DND-41 (cell line): ENCODE data around the gene NOTCH4.
"Not testable (repeated sequence)": the region's sequence is repeated elsewhere in the genome, so short reads cannot be mapped to it uniquely, and the experiment has no call there.

Experiments used
- ATAC-seq: fragments of 200-7000 bp; cut with Tn5 transposase; 3 replicates; pipeline ENCODE4 v1.9.1; 2021; ENCODE audit warnings: low read depth; ENCODE audit not compliant: insufficient read depth
- DNase-seq: peaks from one replicate; pipeline ENCODE4 v3.0.0-alpha.2; 2020
- H2AFZ ChIP-seq: 2 replicates; pipeline ENCODE4 v1.6.0; 2012; ENCODE audit warnings: low read depth, low read length
- H3K27ac ChIP-seq: 2 replicates; pipeline ENCODE4 v1.5.1; 2012; ENCODE audit warnings: low read length, inconsistent platforms
- H3K27me3 ChIP-seq: fragments of 200-600 bp; sonication (generic); 2 replicates; pipeline ENCODE4 v1.6.0; 2012; ENCODE audit warnings: low read length, mild to moderate bottlenecking, inconsistent platforms; ENCODE audit not compliant: insufficient read depth, poor library complexity
- H3K36me3 ChIP-seq: 2 replicates; pipeline ENCODE4 v1.5.1; 2012; ENCODE audit warnings: low read length, inconsistent platforms; ENCODE audit not compliant: insufficient read depth
- H3K4me1 ChIP-seq: 2 replicates; pipeline ENCODE4 v1.5.1; 2012; ENCODE audit warnings: mild to moderate bottlenecking, low read length; ENCODE audit not compliant: insufficient read depth
- H3K4me2 ChIP-seq: 2 replicates; pipeline ENCODE4 v1.6.0; 2012; ENCODE audit warnings: mild to moderate bottlenecking, moderate library complexity, low read length, inconsistent platforms; ENCODE audit not compliant: insufficient read depth
- H3K4me3 ChIP-seq, 2 experiments: fragments of 200-600 bp in 1 of 2; shearing (Covaris generic) in 1 of 2; 2 replicates each; pipeline ENCODE4 v1.5.1; 2012 to 2016; ENCODE audit warnings: inconsistent platforms in 2 of 2, low read length in 2 of 2, mild to moderate bottlenecking in 2 of 2, low read depth in 1 of 2, moderate library complexity in 1 of 2
- H3K79me2 ChIP-seq: 2 replicates; pipeline ENCODE4 v1.6.0; 2012; ENCODE audit warnings: low read length, inconsistent platforms; ENCODE audit not compliant: insufficient read depth
- H3K9ac ChIP-seq: 2 replicates; pipeline ENCODE4 v1.6.0; 2012; ENCODE audit warnings: low read depth, mild to moderate bottlenecking, inconsistent platforms, low read length, moderate library complexity
- H3K9me3 ChIP-seq: 2 replicates; pipeline ENCODE4 v1.5.1; 2012; ENCODE audit warnings: low read length, moderate library complexity, mild to moderate bottlenecking, inconsistent platforms; ENCODE audit not compliant: insufficient read depth, severe bottlenecking
- H4K20me1 ChIP-seq: 2 replicates; pipeline ENCODE4 v1.6.0; 2012; ENCODE audit warnings: low read length; ENCODE audit not compliant: insufficient read depth
- EZH2 ChIP-seq: IDR thresholded peaks from 3 replicates; pipeline ENCODE4 v1.6.1; 2012; ENCODE audit warnings: borderline replicate concordance, low read depth, mild to moderate bottlenecking, moderate library complexity, low read length, inconsistent platforms; ENCODE audit not compliant: severe bottlenecking
- TF ChIP-seq, protein P1 (sequence below): IDR thresholded peaks from 2 replicates; pipeline ENCODE4 v1.5.1; 2012; ENCODE audit warnings: borderline replicate concordance, low read length, moderate library complexity, mild to moderate bottlenecking; ENCODE audit not compliant: poor library complexity, severe bottlenecking; ENCODE audit errors: extremely low read depth

Gene NOTCH4

DNA sequence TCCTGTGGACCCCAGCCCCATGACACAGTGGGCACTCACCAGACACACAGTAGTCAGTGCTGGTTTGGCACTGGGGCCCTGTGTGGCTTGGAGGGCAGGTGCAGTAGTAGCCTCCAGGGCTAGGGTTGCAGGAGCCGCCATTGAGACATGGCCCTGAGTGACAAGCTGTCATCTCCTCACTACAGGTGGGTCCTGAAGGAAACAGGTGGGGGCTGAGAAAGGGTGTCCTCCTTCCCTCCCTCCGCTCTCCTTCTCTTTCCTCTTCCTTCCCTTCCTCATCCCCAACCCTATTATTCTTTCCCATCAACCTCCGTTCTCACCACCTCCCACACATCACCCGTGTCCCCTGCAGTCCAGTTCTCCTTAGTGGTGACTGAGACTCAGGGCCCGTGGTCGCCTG, 10.2 kb downstream of the NOTCH4 start:
- no peaks in the 10 kb centered on the region for H3K79me2 ChIP-seq
- no peak for DNase-seq
- no peak overlapping the region for H3K4me3 ChIP-seq
- H3K9ac ChIP-seq: no peak overlapping the region
- H3K27me3 ChIP-seq: peaks cover 3% of the 10 kb centered on the region
- ATAC-seq: no peak
- TF ChIP-seq, protein P1, sequence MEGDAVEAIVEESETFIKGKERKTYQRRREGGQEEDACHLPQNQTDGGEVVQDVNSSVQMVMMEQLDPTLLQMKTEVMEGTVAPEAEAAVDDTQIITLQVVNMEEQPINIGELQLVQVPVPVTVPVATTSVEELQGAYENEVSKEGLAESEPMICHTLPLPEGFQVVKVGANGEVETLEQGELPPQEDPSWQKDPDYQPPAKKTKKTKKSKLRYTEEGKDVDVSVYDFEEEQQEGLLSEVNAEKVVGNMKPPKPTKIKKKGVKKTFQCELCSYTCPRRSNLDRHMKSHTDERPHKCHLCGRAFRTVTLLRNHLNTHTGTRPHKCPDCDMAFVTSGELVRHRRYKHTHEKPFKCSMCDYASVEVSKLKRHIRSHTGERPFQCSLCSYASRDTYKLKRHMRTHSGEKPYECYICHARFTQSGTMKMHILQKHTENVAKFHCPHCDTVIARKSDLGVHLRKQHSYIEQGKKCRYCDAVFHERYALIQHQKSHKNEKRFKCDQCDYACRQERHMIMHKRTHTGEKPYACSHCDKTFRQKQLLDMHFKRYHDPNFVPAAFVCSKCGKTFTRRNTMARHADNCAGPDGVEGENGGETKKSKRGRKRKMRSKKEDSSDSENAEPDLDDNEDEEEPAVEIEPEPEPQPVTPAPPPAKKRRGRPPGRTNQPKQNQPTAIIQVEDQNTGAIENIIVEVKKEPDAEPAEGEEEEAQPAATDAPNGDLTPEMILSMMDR: no peak
- no peak overlapping the region for H3K27ac ChIP-seq
- H2AFZ ChIP-seq: no peak overlapping the region
- no peaks in the 10 kb centered on the region for H4K20me1 ChIP-seq
- H3K4me2 ChIP-seq: no peak overlapping the region
- no peaks in the 10 kb centered on the region for H3K4me1 ChIP-seq
- H3K36me3 ChIP-seq: no peaks in the 10 kb centered on the region
- no peaks in the 10 kb centered on the region for H3K9me3 ChIP-seq

DNA sequence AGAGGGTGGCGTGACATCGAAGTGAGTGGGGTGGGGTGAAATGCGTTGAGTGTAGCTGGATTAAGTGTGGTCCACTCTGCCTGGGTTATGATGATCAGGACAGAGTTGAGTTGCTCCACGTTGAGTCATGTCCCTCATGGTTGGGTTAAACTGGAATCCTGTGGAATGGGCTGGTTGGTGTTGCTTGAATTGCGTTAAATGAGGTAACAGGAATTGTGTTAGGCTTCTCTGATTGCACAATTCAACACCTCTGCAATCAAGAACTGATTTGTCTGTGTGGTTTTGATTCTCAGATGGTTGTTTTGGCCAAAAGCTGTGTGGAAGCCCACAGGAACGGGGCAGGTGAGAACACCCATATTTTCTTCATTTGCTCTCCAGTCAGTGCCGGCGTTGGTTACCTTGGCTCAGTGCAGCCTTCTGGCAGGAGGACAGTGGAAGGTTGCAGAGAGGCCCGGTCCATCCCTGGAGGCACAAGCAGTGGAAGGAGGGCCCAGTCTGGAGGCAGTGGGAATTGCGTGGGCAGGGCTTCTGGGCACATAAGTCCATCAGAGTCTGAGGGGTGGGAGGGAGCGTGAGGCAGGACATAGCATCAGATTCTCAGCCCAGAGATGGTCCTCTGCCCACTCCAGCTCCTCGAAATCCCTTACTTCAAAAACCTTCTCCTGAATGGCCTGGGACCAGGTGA, 11.6 kb downstream of the NOTCH4 start:
- H3K9me3 ChIP-seq: no peaks in the 10 kb centered on the region
- ATAC-seq (no peak), DNase-seq (no peak)
- no peak overlapping the region for H3K4me2 ChIP-seq
- H3K27me3 ChIP-seq: peaks cover 3% of the 10 kb centered on the region
- TF ChIP-seq, protein P1: no peak
- TF ChIP-seq EZH2: no peak
- H3K79me2 ChIP-seq: no peaks in the 10 kb centered on the region
- H3K4me1 ChIP-seq: no peaks in the 10 kb centered on the region
- no peak overlapping the region for H3K4me3 ChIP-seq
- no peak overlapping the region for H3K9ac ChIP-seq
- no peaks in the 10 kb centered on the region for H4K20me1 ChIP-seq
- H2AFZ ChIP-seq: no peak overlapping the region
- no peaks in the 10 kb centered on the region for H3K36me3 ChIP-seq
- no peak overlapping the region for H3K27ac ChIP-seq

DNA sequence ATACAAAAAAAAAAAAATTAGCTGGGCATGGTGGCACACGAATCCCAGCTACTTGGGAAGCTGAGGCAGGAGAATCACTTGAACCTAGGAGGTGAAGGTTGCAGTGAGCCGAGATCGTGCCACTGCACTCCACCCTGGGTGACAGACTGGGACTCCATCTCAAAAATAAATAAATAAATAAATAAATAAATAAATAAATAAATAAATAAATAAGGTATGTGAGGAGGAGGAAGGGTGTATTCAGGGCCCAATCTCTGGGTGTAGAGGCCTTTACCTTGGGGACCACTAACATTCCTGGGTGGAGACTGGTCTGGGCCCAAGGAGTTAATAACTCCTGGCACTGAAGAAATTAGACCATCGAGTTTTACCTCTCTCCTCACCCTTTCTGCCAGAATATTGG, 12.4 kb downstream of the NOTCH4 start:
- not testable (repeated sequence) for ATAC-seq, H3K4me3 ChIP-seq, H4K20me1 ChIP-seq, H3K79me2 ChIP-seq, H3K9me3 ChIP-seq, DNase-seq, H3K27me3 ChIP-seq, H3K27ac ChIP-seq, H3K9ac ChIP-seq, H3K4me1 ChIP-seq, H3K4me2 ChIP-seq, H2AFZ ChIP-seq, H3K36me3 ChIP-seq

DNA sequence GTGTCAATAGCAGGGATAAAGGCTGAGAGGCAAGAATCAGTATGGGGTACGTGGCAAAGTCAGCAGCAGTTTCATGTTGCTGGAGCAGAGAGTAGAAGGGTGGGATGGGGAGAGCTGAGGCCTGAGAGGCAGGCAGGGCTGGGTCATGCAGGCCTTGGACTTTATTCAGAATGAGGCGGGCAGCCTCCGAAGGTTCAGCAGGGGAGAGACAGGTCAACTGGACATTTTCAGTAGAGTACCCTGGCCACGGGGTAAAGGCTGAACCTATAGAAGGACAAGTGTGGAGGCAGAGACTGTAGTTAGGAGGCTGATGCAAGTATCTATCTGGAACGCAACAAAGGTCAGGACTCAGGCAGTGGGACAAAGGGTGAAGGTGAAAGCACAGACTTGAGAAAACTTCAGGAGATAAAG, 13.7 kb downstream of the NOTCH4 start:
- Histone ChIP-seq H3K4me2 (no peak overlapping the region), H3K9ac (no peak overlapping the region), H3K36me3 (no peaks in the 10 kb centered on the region), H3K27ac (no peak overlapping the region), H3K27me3 (peaks cover 3% of the 10 kb centered on the region), H3K9me3 (no peaks in the 10 kb centered on the region), H4K20me1 (no peaks in the 10 kb centered on the region), H2AFZ (no peak overlapping the region), H3K4me3 (no peak overlapping the region), H3K79me2 (no peaks in the 10 kb centered on the region), H3K4me1 (no peaks in the 10 kb centered on the region)
- ATAC-seq: no peak
- DNase-seq: no peak
- TF ChIP-seq, protein P1: no peak
- no peak for TF ChIP-seq EZH2
